HG02973 (cell line): Measurements from ENCODE around the gene RXFP3.
A peak's percentile ranks its signal among the peaks of the same experiment; 100 is the strongest.
"Not testable (repeated sequence)": the region's sequence is repeated elsewhere in the genome, so short reads cannot be mapped to it uniquely, and the experiment has no call there.

Experiments
- ATAC-seq: cut with Tn5 transposase; IDR thresholded peaks from one replicate; pipeline ENCODE4 v1.9.1; 2021; ENCODE audit warnings: moderate library complexity; ENCODE audit not compliant: unreplicated experiment

The RXFP3 gene

GRCh38 chr5:33933723-33934169, 2.4 kb upstream of the RXFP3 start:
- peak; percentile 87 for ATAC-seq

GRCh38 chr5:33934176-33934575, 2.0 kb upstream of the RXFP3 start:
- peak; percentile 29 for ATAC-seq

- ATAC-seq: peak; percentile 37
These were observed 194 bp upstream of the RXFP3 start for GRCh38 chr5:33936004-33936380.

- no peak for ATAC-seq
These were observed 976 bp downstream of the RXFP3 start for GRCh38 chr5:33937017-33937706.

GRCh38 chr5:33937707-33938506, 1.7 kb downstream of the RXFP3 start:
- ATAC-seq: no peak

- ATAC-seq: no peak
These were observed 2.3 kb downstream of the RXFP3 start for GRCh38 chr5:33938507-33938796.

GRCh38 chr5:33938881-33939280, 2.7 kb downstream of the RXFP3 start:
- ATAC-seq: no peak

GRCh38 chr5:33939556-33940262, 3.5 kb downstream of the RXFP3 start:
- ATAC-seq: no peak

GRCh38 chr5:33941090-33941489, 4.9 kb downstream of the RXFP3 start:
- ATAC-seq: no peak

- ATAC-seq: no peak
These were observed 8.5 kb downstream of the RXFP3 start for GRCh38 chr5:33944543-33945132.

- not testable (repeated sequence) for ATAC-seq
These were observed 16.0 kb downstream of the RXFP3 start for GRCh38 chr5:33952175-33952574.

GRCh38 chr5:33957577-33958150, 21.5 kb downstream of the RXFP3 start:
- no peak for ATAC-seq

- no peak for ATAC-seq
These were observed 22.0 kb downstream of the RXFP3 start for GRCh38 chr5:33958176-33958575.

GRCh38 chr5:33964132-33964700, 28.0 kb downstream of the RXFP3 start:
- no peak for ATAC-seq

- no peak for ATAC-seq
These were observed 30.6 kb downstream of the RXFP3 start for GRCh38 chr5:33966805-33967204.

GRCh38 chr5:33968211-33969005, 32.2 kb downstream of the RXFP3 start:
- no peak for ATAC-seq

GRCh38 chr5:33969572-33970452, 33.6 kb downstream of the RXFP3 start:
- ATAC-seq: peak; percentile 63

- ATAC-seq: peak; percentile 53
These were observed 37.1 kb downstream of the RXFP3 start for GRCh38 chr5:33973271-33973670.

GRCh38 chr5:33975852-33976251, 39.7 kb downstream of the RXFP3 start:
- ATAC-seq: no peak
